GF-D8 (cell line): Measurements from ENCODE around the gene FOXJ2.
"Not testable (repeated sequence)": the region's sequence is repeated elsewhere in the genome, so short reads cannot be mapped to it uniquely, and the experiment has no call there.

Source experiments
- DNase-seq: peaks from one replicate; lab custom pipeline; 2025; lab: John Stamatoyannopoulos, UW

The FOXJ2 gene

DNA sequence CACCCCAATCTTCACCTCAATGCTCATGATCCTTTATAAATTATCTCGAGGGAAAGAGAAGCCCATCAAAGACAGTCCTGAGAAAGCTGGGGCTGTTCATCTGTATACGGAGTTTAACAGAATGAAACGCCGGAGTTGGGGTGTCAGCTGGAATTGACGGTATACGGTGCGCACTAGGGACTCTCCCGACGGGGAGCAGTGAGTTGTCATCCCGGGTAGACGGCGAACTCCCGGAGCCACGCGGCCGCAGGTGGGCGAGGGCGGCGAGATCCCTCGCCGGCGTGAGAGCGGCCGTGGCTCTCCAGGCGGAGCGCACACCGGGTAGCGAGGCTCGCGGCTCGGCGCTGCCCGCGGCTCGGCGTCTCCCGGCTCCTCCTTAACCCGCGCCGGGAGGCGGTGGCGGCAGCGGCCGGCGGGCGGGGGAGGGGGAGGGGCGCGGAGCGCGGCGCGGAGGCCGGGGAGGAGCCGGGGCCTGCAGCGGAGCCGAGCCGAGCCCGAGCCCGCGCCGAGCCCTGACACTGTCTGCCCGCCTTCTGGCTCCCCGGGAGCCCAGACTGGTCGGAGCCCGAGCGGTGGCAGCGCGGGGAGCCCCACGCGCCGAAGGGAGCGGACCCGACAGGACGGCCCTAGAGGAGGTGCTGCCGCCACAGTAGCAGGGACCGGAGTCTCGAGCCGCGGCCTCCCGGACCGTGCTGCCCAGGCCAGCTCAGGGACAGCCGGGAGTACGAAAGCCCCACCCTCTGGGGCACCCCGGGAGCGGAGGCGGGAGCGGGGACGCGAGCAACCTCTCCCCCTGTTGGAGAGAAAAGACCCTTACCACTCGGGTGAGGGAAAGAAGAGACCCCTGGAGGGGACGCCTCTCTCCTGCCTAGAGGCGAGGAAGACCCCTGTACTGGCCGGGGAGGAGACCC is at the start of gene FOXJ2:
Gene FOXJ2, plus strand, starts transcription at position 475 of the 911 bp plus-strand sequence. CDS start 7,117 bp downstream, outside the sequence.
- peak; percentile 29 for DNase-seq

DNA sequence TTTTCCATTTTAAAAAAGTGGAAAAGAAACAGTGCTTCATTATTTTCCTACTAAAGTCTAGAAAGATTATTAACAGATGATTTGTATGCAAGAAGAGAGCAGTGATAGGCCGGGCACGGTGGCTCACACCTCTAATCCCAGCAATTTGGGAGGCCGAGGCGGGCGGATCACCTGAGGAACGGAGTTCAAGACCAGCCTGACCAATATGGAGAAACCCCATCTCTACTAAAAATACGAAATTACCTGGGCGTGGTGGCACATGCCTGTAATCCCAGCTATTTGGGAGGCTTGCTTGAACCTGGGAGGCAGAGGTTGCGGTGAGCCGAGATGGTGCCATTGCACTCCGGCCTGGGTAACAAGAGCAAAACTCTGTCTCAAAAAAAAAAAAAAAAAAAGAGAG is 49.5 kb upstream of the FOXJ2 start:
- DNase-seq = not testable (repeated sequence)

DNA sequence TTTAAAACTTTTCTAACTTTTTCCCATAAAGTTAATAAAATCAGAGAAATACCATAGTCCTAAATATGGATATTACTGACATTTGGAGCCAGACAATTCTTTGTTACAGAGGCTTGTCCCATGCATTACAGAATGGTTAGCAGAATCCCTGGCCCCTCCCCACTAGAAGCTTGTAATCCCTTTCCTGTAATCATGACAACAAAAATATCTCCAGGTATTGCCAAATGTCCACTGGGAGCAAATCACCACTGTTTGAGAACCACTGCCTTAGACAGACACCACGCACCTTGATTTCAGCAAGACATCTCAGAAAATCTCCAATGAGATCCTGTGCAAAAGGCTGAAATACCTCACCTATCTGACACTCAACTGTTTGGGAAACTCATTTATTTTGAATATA is 49.1 kb upstream of the FOXJ2 start:
- not testable (repeated sequence) for DNase-seq

- no peak for DNase-seq
Observed at GRCh38 chr12:7984900-7985299, 47.6 kb upstream of the FOXJ2 start.

- no peak for DNase-seq
Observed at GRCh38 chr12:7985802-7986418, 46.6 kb upstream of the FOXJ2 start.

- peak; percentile 98 for DNase-seq
Observed at GRCh38 chr12:7989827-7990491, 42.6 kb upstream of the FOXJ2 start.

- no peak for DNase-seq
Observed at GRCh38 chr12:7991535-7991934, 41.0 kb upstream of the FOXJ2 start.

- DNase-seq = no peak
Observed at GRCh38 chr12:7994731-7995205, 37.7 kb upstream of the FOXJ2 start.

- DNase-seq = peak; percentile 82
Observed at GRCh38 chr12:7995266-7995963, 37.1 kb upstream of the FOXJ2 start.

DNA sequence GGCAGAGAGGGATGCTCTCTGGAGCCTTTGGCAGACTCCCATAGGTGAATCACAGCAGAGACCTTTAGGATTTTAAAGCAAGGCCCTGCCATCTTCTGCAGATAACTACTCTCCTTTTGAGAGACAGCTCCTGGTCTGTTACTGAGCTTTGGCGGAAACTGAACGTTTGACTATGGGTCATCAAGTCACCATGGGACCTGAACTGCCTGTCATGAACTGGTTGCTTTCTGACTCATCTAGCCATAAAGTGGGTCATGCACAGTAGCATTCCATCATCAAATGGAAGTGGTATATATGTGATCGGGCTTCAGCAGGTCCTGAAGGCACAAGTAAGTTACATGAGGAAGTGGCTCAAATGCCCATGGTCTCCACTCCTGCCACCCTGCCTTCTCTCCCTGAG is 31.7 kb upstream of the FOXJ2 start:
- DNase-seq = not testable (repeated sequence)

DNA sequence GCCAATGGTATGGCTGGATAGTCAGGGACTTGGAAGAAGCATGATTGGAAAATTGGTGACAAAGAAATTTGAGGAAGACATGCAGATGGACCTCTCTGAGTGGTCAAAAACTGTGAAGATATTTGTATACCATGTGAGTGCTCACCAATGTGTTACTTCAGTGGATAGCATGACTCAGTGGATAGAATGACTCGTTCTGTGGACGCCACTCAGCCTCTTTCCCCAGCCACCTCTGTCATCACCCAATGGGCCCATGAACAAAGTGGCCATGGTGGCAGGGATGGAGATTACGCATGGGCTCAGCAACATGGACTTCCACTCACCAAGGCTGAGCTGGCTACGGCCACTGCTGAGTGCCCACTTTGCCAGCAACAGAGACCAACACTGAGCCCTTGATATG is 31.0 kb upstream of the FOXJ2 start:
- DNase-seq = not testable (repeated sequence)

DNA sequence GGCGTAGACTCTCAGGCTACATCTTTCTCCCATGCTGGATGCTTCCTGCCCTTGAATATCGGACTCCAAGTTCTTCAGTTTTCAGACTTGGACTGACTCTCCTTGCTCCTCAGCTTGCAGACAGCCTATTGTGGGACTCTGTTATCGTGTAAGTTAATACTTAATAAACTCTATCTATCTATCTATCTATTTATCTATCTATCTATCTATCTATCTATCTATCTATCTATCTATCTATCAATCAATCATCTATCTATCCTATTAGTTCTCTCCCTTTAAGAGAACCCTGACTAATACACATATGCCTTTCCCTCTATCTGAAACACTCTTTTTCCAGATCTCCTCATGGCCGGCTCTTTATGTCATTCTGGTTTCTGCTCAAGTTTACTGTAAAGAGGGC is 27.6 kb upstream of the FOXJ2 start:
- DNase-seq = not testable (repeated sequence)

GRCh38 chr12:8011331-8011730 is 21.2 kb upstream of the FOXJ2 start:
- DNase-seq = no peak

GRCh38 chr12:8012651-8013309 is 19.7 kb upstream of the FOXJ2 start:
- no peak for DNase-seq

DNA sequence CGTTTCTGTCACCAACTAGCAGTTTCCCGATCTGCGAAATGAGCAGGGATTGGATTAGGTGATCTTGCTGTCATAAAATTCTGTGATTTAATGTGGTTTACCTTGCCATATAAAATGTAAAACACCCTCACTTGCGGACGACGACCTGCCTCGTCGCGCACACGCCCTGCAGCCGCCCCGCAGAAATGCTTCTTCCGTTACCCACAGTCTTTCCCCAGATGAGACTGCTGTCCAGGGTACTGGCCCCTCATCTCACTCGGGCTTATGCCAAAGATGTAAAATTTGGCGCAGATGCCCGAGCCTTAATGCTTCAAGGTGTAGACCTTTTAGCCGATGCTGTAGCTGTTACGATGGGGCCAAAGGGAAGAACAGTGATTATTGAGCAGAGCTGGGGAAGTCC is 17.7 kb upstream of the FOXJ2 start:
- DNase-seq = no peak

- not testable (repeated sequence) for DNase-seq
Observed at GRCh38 chr12:8018213-8018612, 14.3 kb upstream of the FOXJ2 start.

GRCh38 chr12:8018666-8019581 is 13.6 kb upstream of the FOXJ2 start:
- DNase-seq = no peak

GRCh38 chr12:8026291-8026900 is 6.1 kb upstream of the FOXJ2 start:
- peak; percentile 95 for DNase-seq

DNA sequence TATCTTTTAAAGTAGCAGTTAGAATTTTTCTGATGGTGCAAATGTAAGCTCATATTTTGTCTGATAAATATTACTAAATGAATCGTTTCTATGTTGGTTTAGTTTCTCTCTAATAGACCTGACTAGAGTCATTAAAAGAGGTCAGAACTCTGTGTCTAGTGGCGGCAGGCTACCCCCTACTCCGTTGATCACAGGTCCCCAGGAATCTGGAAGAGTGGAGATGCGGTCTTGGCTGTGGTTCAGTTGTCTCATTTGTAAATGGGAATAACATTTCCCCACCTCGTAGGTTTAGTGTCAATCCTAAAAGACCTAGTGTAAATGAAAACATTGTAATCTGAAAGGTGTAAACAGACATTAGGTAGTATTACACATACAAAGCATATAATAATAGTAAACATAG is 4.7 kb upstream of the FOXJ2 start:
- no peak for DNase-seq

DNA sequence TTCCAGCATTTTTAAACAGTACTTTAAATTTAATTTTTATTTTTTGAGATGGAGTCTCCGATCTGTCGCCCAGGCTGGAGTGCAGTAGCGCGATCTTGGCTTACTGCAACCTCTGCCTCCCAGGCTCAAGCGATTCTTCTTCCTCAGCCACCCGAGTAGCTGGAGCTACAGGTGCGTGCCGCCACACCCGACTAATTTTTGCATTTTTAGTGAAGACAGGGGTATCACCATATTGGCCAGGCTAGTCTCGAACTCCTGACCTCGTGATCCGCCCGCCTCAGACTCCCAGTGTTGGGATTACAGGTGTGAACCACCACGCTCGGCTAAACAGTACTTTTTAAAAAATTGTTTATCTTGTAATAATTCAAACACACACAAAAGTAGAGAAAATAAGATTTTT is 4.2 kb upstream of the FOXJ2 start:
- no peak for DNase-seq
